ENCODE data around the gene GBE1. TPM values are rescaled to one million over a fixed set of nuclear protein-coding genes. Genes with fewer than 3 reads are reported as not detected.

GBE1 gene
- total RNA-seq, 3 donors from 2014 or later = 34.4 to 148 (median 49.8) TPM

- Histone ChIP-seq H3K9me3 (no peaks in the 10 kb centered on the region), H3K4me1 (no peaks in the 10 kb centered on the region), H3K36me3 (no peaks in the 10 kb centered on the region), H3K4me3 (no peak overlapping the region), H3K27me3 (no peaks in the 10 kb centered on the region), H3K27ac (no peak overlapping the region)
- no peak for DNase-seq (ENCODE audit: low spot score in 2 of 2)
- intact Hi-C loops (cut with DNase I; ENCODE audit: low total_unique reads) = no loop called here
- TF ChIP-seq POLR2AphosphoS5 (IDR thresholded peaks at IDR 0.05) (no peak), CTCF (IDR thresholded peaks at IDR 0.05) (no peak), POLR2A (IDR thresholded peaks at IDR 0.05) (no peak)
These were observed 283.7 kb downstream of the GBE1 start for GRCh38 chr3:81477740-81478139.

- no peak for TF ChIP-seq CTCF (IDR thresholded peaks at IDR 0.05)
- no peak for TF ChIP-seq POLR2AphosphoS5 (IDR thresholded peaks at IDR 0.05)
- no peak for TF ChIP-seq POLR2A (IDR thresholded peaks at IDR 0.05)
- H3K36me3 ChIP-seq = no peaks in the 10 kb centered on the region
- no peaks in the 10 kb centered on the region for H3K9me3 ChIP-seq
- DNase-seq (ENCODE audit: low spot score in 2 of 2) = no peak
- intact Hi-C loops (cut with DNase I; ENCODE audit: low total_unique reads) = no loop called here
- H3K27me3 ChIP-seq = no peaks in the 10 kb centered on the region
- H3K27ac ChIP-seq = no peak overlapping the region
- H3K4me1 ChIP-seq = no peaks in the 10 kb centered on the region
- H3K4me3 ChIP-seq = no peak overlapping the region
These were observed 284.8 kb downstream of the GBE1 start for GRCh38 chr3:81476692-81477091.

GRCh38 chr3:81472600-81473362, 288.7 kb downstream of the GBE1 start:
- intact Hi-C loops (cut with DNase I; ENCODE audit: low total_unique reads) = no loop called here
- Histone ChIP-seq H3K4me3 (no peak overlapping the region), H3K27ac (no peak overlapping the region), H3K4me1 (no peaks in the 10 kb centered on the region), H3K36me3 (no peaks in the 10 kb centered on the region), H3K9me3 (no peaks in the 10 kb centered on the region), H3K27me3 (no peaks in the 10 kb centered on the region)
- TF ChIP-seq CTCF (IDR thresholded peaks at IDR 0.05) (no peak), POLR2A (IDR thresholded peaks at IDR 0.05) (no peak), POLR2AphosphoS5 (IDR thresholded peaks at IDR 0.05) (no peak)
- DNase-seq (ENCODE audit: low spot score in 2 of 2) = no peak

GRCh38 chr3:81470524-81471278, 290.7 kb downstream of the GBE1 start:
- Histone ChIP-seq H3K4me3 (no peak overlapping the region), H3K4me1 (no peaks in the 10 kb centered on the region), H3K9me3 (no peaks in the 10 kb centered on the region), H3K27me3 (no peaks in the 10 kb centered on the region), H3K27ac (no peak overlapping the region), H3K36me3 (no peaks in the 10 kb centered on the region)
- no peak for TF ChIP-seq POLR2AphosphoS5 (IDR thresholded peaks at IDR 0.05)
- TF ChIP-seq CTCF (IDR thresholded peaks at IDR 0.05) = no peak
- TF ChIP-seq POLR2A (IDR thresholded peaks at IDR 0.05) = no peak
- no peak for DNase-seq (ENCODE audit: low spot score in 2 of 2)
- intact Hi-C loops (cut with DNase I; ENCODE audit: low total_unique reads) = no loop called here

GRCh38 chr3:81468391-81468790, 293.1 kb downstream of the GBE1 start:
- Histone ChIP-seq H3K27me3 (no peaks in the 10 kb centered on the region), H3K4me3 (no peak overlapping the region), H3K9me3 (no peaks in the 10 kb centered on the region), H3K36me3 (no peaks in the 10 kb centered on the region), H3K4me1 (no peaks in the 10 kb centered on the region), H3K27ac (no peak overlapping the region)
- TF ChIP-seq POLR2A (IDR thresholded peaks at IDR 0.05) = no peak
- intact Hi-C loops (cut with DNase I; ENCODE audit: low total_unique reads) = no loop called here
- DNase-seq (ENCODE audit: low spot score in 2 of 2) = no peak

All from breast epithelium (tissue), 4 donors.